HCT116 (cell line): Measurements from ENCODE around the gene RNF207. TPM values are rescaled to one million over a fixed set of nuclear protein-coding genes. Genes with fewer than 3 reads are reported as not detected.

ENCODE experiments used
- ATAC-seq: fragments of 200-7000 bp; cut with Tn5 transposase; 2 replicates; pipeline ENCODE4 v1.9.1; 2020; ENCODE audit warnings: mild to moderate bottlenecking, moderate library complexity
- BruUV-seq: library from RNA; stranded (reverse); fragments of 400-500 nt; replicated peaks from 2 replicates; lab custom pipeline; 2021; lab: Mats Ljungman, UMichigan
- CTCF ChIA-PET: fragments of 300-600 bp; sonication (Branson Sonifier 250); formaldehyde crosslinking; loops from one replicate; lab custom pipeline; 2021; ENCODE audit warnings: antibody characterized with exemption; lab: Charles Lee
- POLR2A ChIA-PET: fragments of 300-600, 350-600 bp; sonication (Branson Sonifier 250); formaldehyde crosslinking; loops from one replicate; lab custom pipeline; 2021; ENCODE audit warnings: antibody characterized with exemption; lab: Charles Lee
- RAD21 ChIA-PET, 2 experiments: fragments of 300-600 bp; sonication (Branson Sonifier 250); formaldehyde crosslinking; loops; one replicate each; lab custom pipeline; 2023; ENCODE audit warnings: low total read pairs in 2 of 2; ENCODE audit not compliant: uncharacterized antibody in 2 of 2, unreplicated experiment in 2 of 2, low non-redundant PET in 1 of 2; lab: Charles Lee
- DNase-seq: peaks from one replicate; pipeline ENCODE4 v3.0.0-alpha.2; 2010; ENCODE audit warnings: low read depth, low spot score
- H2AFZ ChIP-seq: fragments of 200-600 bp; shearing (Covaris generic), sonication (generic); 2 replicates; pipeline ENCODE4 v1.6.1; 2017; ENCODE audit warnings: low read depth, mixed run types, mixed read lengths, antibody characterized with exemption, low read length; ENCODE audit not compliant: poor library complexity, severe bottlenecking
- H3K27ac ChIP-seq: 2 replicates; pipeline ENCODE4 v1.5.1; 2012; ENCODE audit warnings: low read depth, low read length
- H3K27me3 ChIP-seq: fragments of 200-600 bp; sonication (generic); 2 replicates; pipeline ENCODE4 v1.6.1; 2016; ENCODE audit warnings: mixed run types, low read length, mixed read lengths; ENCODE audit not compliant: insufficient read depth
- H3K36me3 ChIP-seq, 2 experiments: fragments of 200-500 bp in 1 of 2; fragments of 200-600 bp in 1 of 2; sonication (Bioruptor generic) in 1 of 2; sonication (generic) in 1 of 2; 2 replicates each; pipeline versions ENCODE4 v1.5.1 to v1.6.1; 2014 to 2016; ENCODE audit warnings: low read length in 2 of 2, inconsistent platforms in 1 of 2, mixed read lengths in 1 of 2, mixed run types in 1 of 2; ENCODE audit not compliant: insufficient read depth in 2 of 2, control insufficient read depth in 1 of 2
- H3K4me1 ChIP-seq, 2 experiments: fragments of 200-600 bp in 1 of 2; sonication (generic) in 1 of 2; 2 replicates each; pipeline versions ENCODE4 v1.5.1 to v1.6.1; 2012 to 2017; ENCODE audit warnings: low read length in 2 of 2, inconsistent platforms in 1 of 2, mild to moderate bottlenecking in 1 of 2, mixed read lengths in 1 of 2, mixed run types in 1 of 2, moderate library complexity in 1 of 2; ENCODE audit not compliant: insufficient read depth in 2 of 2, control insufficient read depth in 1 of 2
- H3K4me2 ChIP-seq: fragments of 200-600 bp; sonication (generic); 2 replicates; pipeline ENCODE4 v1.6.1; 2017; ENCODE audit warnings: mixed run types, low read length, mixed read lengths
- H3K4me3 ChIP-seq, 2 experiments: fragments of 200-600 bp in 1 of 2; sonication (generic) in 1 of 2; replicated peaks in 1 of 2; 2 replicates each; pipeline ENCODE4 v1.5.1; 2011 to 2016; ENCODE audit warnings: low read length in 2 of 2, control low read depth in 1 of 2, low read depth in 1 of 2, mild to moderate bottlenecking in 1 of 2, mixed read lengths in 1 of 2, mixed run types in 1 of 2
- H3K79me2 ChIP-seq: fragments of 200-600 bp; sonication (generic); 2 replicates; pipeline ENCODE4 v1.6.1; 2017; ENCODE audit warnings: mild to moderate bottlenecking, mixed run types, low read length, moderate library complexity, mixed read lengths; ENCODE audit not compliant: insufficient read depth
- H3K9ac ChIP-seq: fragments of 200-600 bp; sonication (generic); 2 replicates; pipeline ENCODE4 v1.6.1; 2016; ENCODE audit warnings: low read length, mixed read lengths
- H3K9me2 ChIP-seq: fragments of 200-600 bp; sonication (generic), shearing (Covaris generic); 2 replicates; pipeline ENCODE4 v1.6.1; 2017; ENCODE audit warnings: mixed run types, mild to moderate bottlenecking, moderate library complexity; ENCODE audit not compliant: insufficient read depth
- H3K9me3 ChIP-seq, 2 experiments: fragments of 200-500 bp in 1 of 2; fragments of 200-600 bp in 1 of 2; sonication (Bioruptor generic) in 1 of 2; sonication (generic) in 1 of 2; 2 replicates each; pipeline ENCODE4 v1.6.1; 2014 to 2017; ENCODE audit warnings: low read length in 2 of 2, mixed read lengths in 2 of 2, inconsistent platforms in 1 of 2, low read depth in 1 of 2, mild to moderate bottlenecking in 1 of 2, mixed run types in 1 of 2, moderate library complexity in 1 of 2; ENCODE audit not compliant: control insufficient read depth in 1 of 2, insufficient read depth in 1 of 2
- H4K20me1 ChIP-seq: fragments of 200-600 bp; sonication (generic), shearing (Covaris generic); 2 replicates; pipeline ENCODE4 v1.6.1; 2017; ENCODE audit warnings: mixed run types, mild to moderate bottlenecking, moderate library complexity; ENCODE audit not compliant: insufficient read depth
- CBX3 ChIP-seq: IDR thresholded peaks from 2 replicates; pipeline ENCODE4 v1.6.1; 2012; ENCODE audit warnings: low read depth
- FOSL1 ChIP-seq: IDR thresholded peaks from 2 replicates; pipeline ENCODE4 v1.6.1; 2012; ENCODE audit warnings: low read depth
- JUND ChIP-seq: IDR thresholded peaks from 2 replicates; pipeline ENCODE4 v1.6.1; 2012
- MAX ChIP-seq: IDR thresholded peaks from 2 replicates; pipeline ENCODE4 v1.6.1; 2012
- REST ChIP-seq: IDR thresholded peaks from 2 replicates; pipeline ENCODE4 v1.6.1; 2012; ENCODE audit warnings: low read depth
- SIN3A ChIP-seq: IDR thresholded peaks from 2 replicates; pipeline ENCODE4 v1.6.1; 2012; ENCODE audit warnings: low read depth
- SP1 ChIP-seq: IDR thresholded peaks from 2 replicates; pipeline ENCODE4 v1.6.1; 2012; ENCODE audit warnings: low read depth
- TCF7L2 ChIP-seq: IDR thresholded peaks from 2 replicates; pipeline ENCODE4 v1.7.0; 2011; ENCODE audit warnings: borderline replicate concordance, inconsistent platforms; ENCODE audit not compliant: insufficient read depth, insufficient read length; ENCODE audit errors: extremely low read depth
- ZFX ChIP-seq: fragments of 450-650 bp; IDR thresholded peaks from 2 replicates; pipeline ENCODE4 v1.6.1; 2017
- intact Hi-C: fragments of 100-400 bp; cut with micrococcal nuclease; formaldehyde crosslinking; loops from 2 replicates; pipeline ENCODE4 v1.10.0; 2022
- total RNA-seq: library from RNA; stranded (reverse); gene quantifications from one replicate; pipeline ENCODE4 v1.2.1, GENCODE V29; 2021; ENCODE audit not compliant: unreplicated experiment

RNF207 gene
- total RNA-seq, 1 experiment from 2014 or later, result 61.2 TPM

GRCh38 chr1:6262555-6263420, 56.9 kb downstream of the RNF207 start:
- no TSS peak for BruUV-seq
- ChIA-PET RAD21 (no interaction called here), CTCF (no interaction called here), POLR2A (no interaction called here)
- no peaks in the 10 kb centered on the region; a peak in 1 of 4 replicates for H3K36me3 ChIP-seq
- no peak overlapping the region for H3K27ac ChIP-seq
- ATAC-seq, result no peak
- no peak overlapping the region for H3K4me2 ChIP-seq
- H3K4me1 ChIP-seq, result peaks cover 11 to 26% of the 10 kb centered on the region in 2 experiments; a peak in 2 of 4 replicates
- H3K9me2 ChIP-seq, result no peaks in the 10 kb centered on the region
- H2AFZ ChIP-seq, result no peak overlapping the region
- no peaks in the 10 kb centered on the region for H3K79me2 ChIP-seq
- no peak overlapping the region for H3K9ac ChIP-seq
- H4K20me1 ChIP-seq, result no peaks in the 10 kb centered on the region
- H3K4me3 ChIP-seq, result no peak overlapping the region
- TF ChIP-seq FOSL1 (no peak), MAX (no peak), TCF7L2 (no peak), JUND (no peak)
- intact Hi-C loops, result no loop called here
- no peaks in the 10 kb centered on the region for H3K27me3 ChIP-seq
- no peak for DNase-seq
- H3K9me3 ChIP-seq, result no peaks in the 10 kb centered on the region

GRCh38 chr1:6263716-6264115, 57.8 kb downstream of the RNF207 start:
- no peak for TF ChIP-seq SP1
- TF ChIP-seq REST, result no peak
- TF ChIP-seq FOSL1, result no peak
- no peak for TF ChIP-seq JUND
- no peak for TF ChIP-seq ZFX
- no peak for TF ChIP-seq CBX3
- TF ChIP-seq SIN3A, result no peak
- TF ChIP-seq, all 23 proteins: peak for 0
- Histone ChIP-seq H3K79me2 (no peaks in the 10 kb centered on the region), H3K4me1 (peaks cover 11 to 22% of the 10 kb centered on the region in 2 experiments; a peak in 2 of 4 replicates), H3K36me3 (no peaks in the 10 kb centered on the region; a peak in 1 of 4 replicates), H3K27ac (no peak overlapping the region), H3K27me3 (no peaks in the 10 kb centered on the region), H3K4me2 (no peak overlapping the region), H2AFZ (no peak overlapping the region), H3K9me2 (no peaks in the 10 kb centered on the region), H3K9ac (no peak overlapping the region), H4K20me1 (no peaks in the 10 kb centered on the region), H3K4me3 (no peak overlapping the region), H3K9me3 (no peaks in the 10 kb centered on the region)
- ChIA-PET POLR2A (no interaction called here), RAD21 (no interaction called here), CTCF (no interaction called here)
- BruUV-seq, result no TSS peak
- no peak for ATAC-seq
- DNase-seq, result no peak
- intact Hi-C loops, result no loop called here
